Neural crest cell (in vitro differentiated cells): ENCODE results near the gene RNF144B. TPM values are rescaled to one million over a fixed set of nuclear protein-coding genes. Genes with fewer than 3 reads are reported as not detected.
"Not testable (repeated sequence)": the region's sequence is repeated elsewhere in the genome, so short reads cannot be mapped to it uniquely, and the experiment has no call there.

Source experiments
- DNase-seq: peaks from one replicate; pipeline ENCODE4 v3.0.0; 2021; ENCODE audit warnings: low read depth, mixed read lengths, low spot score
- H3K27ac Mint-ChIP-seq: one replicate; pipeline ENCODE4 v1.8.0; 2021; ENCODE audit warnings: mild to moderate bottlenecking, mixed read lengths; ENCODE audit not compliant: unreplicated experiment
- H3K27me3 Mint-ChIP-seq: 2 replicates; pipeline ENCODE4 v1.8.0; 2021; ENCODE audit warnings: low read depth, mild to moderate bottlenecking, mixed read lengths
- H3K36me3 Mint-ChIP-seq: 2 replicates; pipeline ENCODE4 v1.8.0; 2021; ENCODE audit warnings: low read depth, mild to moderate bottlenecking, mixed read lengths
- H3K4me1 Mint-ChIP-seq: 2 replicates; pipeline ENCODE4 v1.8.0; 2021; ENCODE audit warnings: mixed read lengths
- H3K4me3 Mint-ChIP-seq: one replicate; pipeline ENCODE4 v1.8.0; 2021; ENCODE audit warnings: mild to moderate bottlenecking, mixed read lengths
- H3K9me3 Mint-ChIP-seq: 2 replicates; pipeline ENCODE4 v1.8.0; 2021; ENCODE audit warnings: mixed read lengths
- total RNA-seq: library from RNA; stranded (reverse); gene quantifications from 2 replicates; pipeline ENCODE4 v1.2.1, GENCODE V29; 2021
- TF ChIP-seq, protein P1 (sequence below): fragments of 200-600 bp; sonication (generic); conservative IDR thresholded peaks from 2 replicates; pipeline ENCODE4 v1.5.0; 2021; ENCODE audit warnings: antibody characterized with exemption, mild to moderate bottlenecking

RNF144B gene
- total RNA-seq, 1 donor from 2014 or later = 0.23 TPM

DNA sequence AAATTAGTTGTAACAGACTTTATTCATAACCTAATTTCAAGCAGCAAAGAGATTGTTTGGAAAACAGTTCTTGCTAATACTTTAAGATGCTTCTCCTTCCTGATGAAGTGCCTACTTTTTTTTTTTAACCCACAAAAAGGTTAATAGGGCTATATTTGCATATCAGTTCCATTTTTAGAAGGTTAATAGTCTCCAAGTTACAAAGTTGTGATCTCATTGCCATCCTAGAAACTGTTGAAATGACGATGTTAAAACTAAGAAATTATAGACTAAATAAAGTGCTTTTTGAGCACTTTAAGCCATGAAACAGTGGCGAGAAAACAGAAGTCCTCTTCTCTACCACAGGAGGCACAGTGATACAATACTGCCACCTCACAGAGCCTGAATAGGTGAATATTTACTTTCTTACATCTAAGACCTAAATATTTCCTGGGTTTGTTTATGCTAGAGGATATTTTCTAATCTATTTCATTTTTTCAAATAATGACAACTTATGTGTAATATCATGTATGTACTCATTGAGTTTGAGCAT, 5.3 kb downstream of the RNF144B start:
- H3K36me3 Mint-ChIP-seq = no peaks in the 10 kb centered on the region
- H3K27ac Mint-ChIP-seq = no peak overlapping the region
- TF ChIP-seq, protein P1, sequence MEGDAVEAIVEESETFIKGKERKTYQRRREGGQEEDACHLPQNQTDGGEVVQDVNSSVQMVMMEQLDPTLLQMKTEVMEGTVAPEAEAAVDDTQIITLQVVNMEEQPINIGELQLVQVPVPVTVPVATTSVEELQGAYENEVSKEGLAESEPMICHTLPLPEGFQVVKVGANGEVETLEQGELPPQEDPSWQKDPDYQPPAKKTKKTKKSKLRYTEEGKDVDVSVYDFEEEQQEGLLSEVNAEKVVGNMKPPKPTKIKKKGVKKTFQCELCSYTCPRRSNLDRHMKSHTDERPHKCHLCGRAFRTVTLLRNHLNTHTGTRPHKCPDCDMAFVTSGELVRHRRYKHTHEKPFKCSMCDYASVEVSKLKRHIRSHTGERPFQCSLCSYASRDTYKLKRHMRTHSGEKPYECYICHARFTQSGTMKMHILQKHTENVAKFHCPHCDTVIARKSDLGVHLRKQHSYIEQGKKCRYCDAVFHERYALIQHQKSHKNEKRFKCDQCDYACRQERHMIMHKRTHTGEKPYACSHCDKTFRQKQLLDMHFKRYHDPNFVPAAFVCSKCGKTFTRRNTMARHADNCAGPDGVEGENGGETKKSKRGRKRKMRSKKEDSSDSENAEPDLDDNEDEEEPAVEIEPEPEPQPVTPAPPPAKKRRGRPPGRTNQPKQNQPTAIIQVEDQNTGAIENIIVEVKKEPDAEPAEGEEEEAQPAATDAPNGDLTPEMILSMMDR = peak; percentile 23
- H3K4me3 Mint-ChIP-seq = no peak overlapping the region
- peaks cover 6% of the 10 kb centered on the region for H3K4me1 Mint-ChIP-seq
- DNase-seq = no peak
- H3K27me3 Mint-ChIP-seq = peaks cover 29% of the 10 kb centered on the region
- H3K9me3 Mint-ChIP-seq = no peaks in the 10 kb centered on the region

DNA sequence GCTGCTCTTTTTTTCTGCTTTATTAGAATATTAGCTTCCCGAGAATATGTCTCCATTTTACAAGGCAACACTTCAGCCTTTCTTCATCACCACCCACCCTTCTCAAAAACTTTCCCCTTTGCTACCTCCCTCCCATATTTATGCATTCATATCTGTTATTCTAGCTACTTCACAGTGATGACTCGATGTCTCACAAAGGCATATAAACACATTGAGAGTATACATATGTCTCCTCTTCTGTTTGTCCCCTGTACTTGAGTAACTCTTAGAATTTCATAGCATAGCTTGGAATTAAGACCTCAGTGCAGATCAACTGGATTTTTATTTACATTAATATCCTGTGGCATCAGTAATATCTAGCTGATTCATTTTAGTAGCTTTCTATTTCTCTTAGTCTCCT, 6.5 kb downstream of the RNF144B start:
- no peaks in the 10 kb centered on the region for H3K4me1 Mint-ChIP-seq
- no peak overlapping the region for H3K27ac Mint-ChIP-seq
- H3K4me3 Mint-ChIP-seq = no peak overlapping the region

DNA sequence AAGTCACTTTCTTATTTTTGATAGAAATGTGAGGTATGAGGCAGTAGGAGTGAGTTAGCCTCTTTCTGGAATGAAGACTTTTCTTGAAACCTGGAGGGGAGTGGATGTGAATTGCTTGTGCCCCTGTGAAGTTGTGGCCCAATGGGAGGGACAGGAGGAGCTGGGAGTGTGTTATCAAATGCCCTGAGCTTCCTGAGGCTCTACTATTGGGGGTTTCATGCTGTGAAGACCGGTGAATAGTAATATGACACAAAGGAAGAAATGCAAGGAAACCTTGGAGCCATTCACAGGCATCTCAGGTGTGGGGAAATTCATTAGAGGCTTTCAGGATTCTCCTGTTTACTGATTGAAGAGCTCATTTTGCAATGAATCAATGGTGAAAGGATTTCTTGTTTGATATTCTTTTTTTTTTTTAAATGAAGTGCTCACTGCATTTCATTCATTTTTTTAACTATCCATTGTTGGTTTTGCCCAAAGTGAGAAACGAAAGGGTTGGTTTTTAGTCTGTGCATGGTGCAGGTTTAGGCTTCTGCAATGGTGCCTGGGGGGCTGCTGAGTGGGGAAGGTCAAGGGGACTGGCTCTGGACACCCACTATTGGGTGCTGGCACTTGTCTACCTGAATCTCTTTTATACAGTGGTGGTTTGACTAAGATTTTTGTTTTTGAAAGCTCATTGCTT, 8.2 kb downstream of the RNF144B start:
- Mint-ChIP-seq H3K4me3 (no peak overlapping the region), H3K27me3 (peaks cover 7% of the 10 kb centered on the region), H3K9me3 (no peaks in the 10 kb centered on the region), H3K4me1 (no peaks in the 10 kb centered on the region), H3K36me3 (no peaks in the 10 kb centered on the region), H3K27ac (no peak overlapping the region)
- TF ChIP-seq, protein P1 = no peak
- no peak for DNase-seq

More for the DNA sequence above, 6.5 kb downstream of the RNF144B start:
- peaks cover 19% of the 10 kb centered on the region for H3K27me3 Mint-ChIP-seq
- no peaks in the 10 kb centered on the region for H3K9me3 Mint-ChIP-seq
- TF ChIP-seq, protein P1 = no peak
- no peak for DNase-seq
- H3K36me3 Mint-ChIP-seq = no peaks in the 10 kb centered on the region

DNA sequence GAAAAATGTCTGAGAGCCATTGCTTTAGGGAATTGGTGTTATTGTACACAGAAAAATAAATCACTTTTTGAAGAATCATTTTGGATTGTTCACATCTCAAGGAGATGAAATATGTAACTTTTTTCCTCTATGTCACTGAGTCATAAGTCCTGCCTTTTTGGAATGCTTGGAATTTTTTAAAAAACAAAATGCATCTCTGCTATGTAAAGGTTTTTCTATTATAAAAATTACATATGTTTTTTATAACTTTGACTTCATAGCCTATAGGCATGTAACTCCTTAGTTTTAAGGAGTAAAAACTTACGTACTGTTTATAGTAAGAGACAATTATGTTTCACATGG, 8.7 kb downstream of the RNF144B start:
- TF ChIP-seq, protein P1 = no peak

DNA sequence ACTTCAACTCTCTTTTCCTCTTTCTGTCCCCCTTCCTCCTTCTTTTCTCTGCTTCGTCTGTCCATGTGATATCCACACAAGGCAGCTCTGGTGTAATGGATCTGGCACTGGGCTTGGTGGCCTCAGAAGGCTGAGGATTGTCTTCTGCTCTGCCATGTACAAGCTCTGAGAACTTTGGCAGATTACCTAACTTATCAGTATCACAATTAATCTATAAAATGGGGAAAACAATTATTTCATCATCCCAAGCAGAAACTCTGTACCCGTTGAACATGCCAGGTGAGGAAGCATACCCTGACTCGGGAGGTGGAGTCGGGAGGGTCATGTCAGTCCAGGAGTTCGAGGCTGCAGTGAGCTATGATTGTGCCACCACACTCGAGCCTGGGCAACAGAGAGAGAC, 10.6 kb downstream of the RNF144B start:
- Mint-ChIP-seq H3K9me3 (no peaks in the 10 kb centered on the region), H3K4me1 (peaks cover 8% of the 10 kb centered on the region), H3K36me3 (no peaks in the 10 kb centered on the region), H3K4me3 (no peak overlapping the region), H3K27me3 (peaks cover 2% of the 10 kb centered on the region), H3K27ac (no peak overlapping the region)
- TF ChIP-seq, protein P1 = no peak
- no peak for DNase-seq

More for the DNA sequence above, 8.7 kb downstream of the RNF144B start:
- H3K4me1 Mint-ChIP-seq = peaks cover 4% of the 10 kb centered on the region
- no peak for DNase-seq
- H3K36me3 Mint-ChIP-seq = no peaks in the 10 kb centered on the region
- no peak overlapping the region for H3K27ac Mint-ChIP-seq
- H3K4me3 Mint-ChIP-seq = no peak overlapping the region
- no peaks in the 10 kb centered on the region for H3K9me3 Mint-ChIP-seq
- peaks cover 7% of the 10 kb centered on the region for H3K27me3 Mint-ChIP-seq

DNA sequence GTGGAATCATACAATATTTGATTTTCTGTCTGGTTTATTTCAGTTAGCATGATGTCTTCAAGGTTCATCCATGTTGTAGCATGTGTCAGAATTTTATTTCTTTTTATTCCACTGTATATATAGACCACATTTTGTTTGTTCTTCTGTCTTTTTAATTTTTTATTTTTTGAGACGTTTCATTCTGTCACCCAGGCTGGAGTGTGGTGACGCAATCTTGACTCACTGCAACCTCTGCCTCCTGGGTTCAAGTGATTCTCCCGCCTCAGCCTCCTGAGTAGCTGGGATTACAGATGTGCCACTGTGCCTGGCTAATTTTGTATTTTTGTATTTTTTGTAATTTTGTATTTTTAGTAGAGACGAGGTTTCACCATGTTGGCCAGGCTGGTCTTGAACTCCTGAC, 11.1 kb downstream of the RNF144B start:
- not testable (repeated sequence) for H3K27me3 Mint-ChIP-seq, H3K27ac Mint-ChIP-seq, DNase-seq, H3K9me3 Mint-ChIP-seq, H3K36me3 Mint-ChIP-seq, H3K4me3 Mint-ChIP-seq, H3K4me1 Mint-ChIP-seq
